NCI-H2196 treated with DMSO at 0.1 percent for 48 hours (cell line): ENCODE data around the gene PHLDB1.
A peak's percentile ranks its signal among the peaks of the same experiment; 100 is the strongest.
"Not testable (repeated sequence)": the region's sequence is repeated elsewhere in the genome, so short reads cannot be mapped to it uniquely, and the experiment has no call there.

Experiments
- DNase-seq: peaks from one replicate; lab custom pipeline; 2025; ENCODE audit not compliant: unreplicated experiment; lab: John Stamatoyannopoulos, UW

The PHLDB1 gene

DNA sequence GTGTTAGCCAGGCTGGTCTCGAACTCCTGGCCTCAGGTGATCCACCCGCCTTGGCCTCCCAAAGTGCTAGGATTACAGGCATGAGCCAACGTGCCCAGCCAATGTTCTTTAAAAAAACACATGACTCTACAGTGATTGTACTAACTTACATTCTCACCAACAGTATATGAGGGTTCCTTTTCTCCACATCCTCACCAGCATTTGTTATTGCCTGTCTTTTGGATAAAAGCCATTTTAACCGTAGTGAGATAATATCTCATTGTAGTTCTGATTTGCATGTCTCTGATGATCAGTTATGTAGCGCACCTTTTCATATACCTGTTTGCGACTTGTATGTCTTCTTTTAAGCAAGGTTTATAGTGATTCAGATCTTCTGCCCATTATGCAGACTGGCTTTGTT lies 75.5 kb downstream of the PHLDB1 start:
- DNase-seq = not testable (repeated sequence)

DNA sequence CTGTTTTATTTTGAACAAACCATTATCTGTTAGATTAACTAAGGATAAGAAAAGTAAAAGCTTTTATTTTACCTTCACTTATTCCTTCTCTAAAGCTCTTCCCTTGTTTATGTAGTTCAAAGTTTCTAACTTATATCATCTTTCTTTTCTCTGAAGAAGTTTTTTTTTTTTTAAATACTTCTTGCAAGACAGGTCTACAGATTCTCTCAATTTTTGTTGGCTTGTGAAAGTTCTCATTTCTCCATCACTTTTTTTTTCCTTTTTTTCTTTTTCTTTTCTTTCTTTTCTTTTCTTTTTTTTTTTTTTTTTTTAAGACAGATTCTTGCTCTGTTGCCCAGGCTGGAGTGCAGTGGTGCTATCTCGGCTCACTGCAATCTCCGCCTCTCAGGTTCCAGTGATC lies 76.8 kb downstream of the PHLDB1 start:
- no peak for DNase-seq

DNA sequence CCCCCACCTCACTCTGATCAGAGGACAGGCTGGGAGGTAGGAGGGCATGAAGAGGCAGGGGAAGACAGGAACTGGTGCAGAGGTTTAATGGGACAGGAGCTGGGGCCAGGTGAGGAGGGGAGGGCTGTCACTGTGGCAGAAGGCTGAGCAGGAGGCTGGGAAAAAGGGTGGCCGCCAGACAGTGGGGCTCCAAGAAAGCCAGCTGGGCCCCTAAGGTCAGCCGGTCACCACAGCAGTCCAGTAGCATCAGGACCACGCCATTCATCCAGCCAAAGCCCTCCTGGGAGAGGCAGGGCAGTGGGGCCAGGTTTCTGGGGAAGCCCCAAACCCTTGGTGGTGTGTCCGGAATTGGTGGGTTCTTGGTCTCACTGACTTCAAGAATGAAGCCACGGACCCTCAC lies 80.5 kb downstream of the PHLDB1 start:
- no peak for DNase-seq

DNA sequence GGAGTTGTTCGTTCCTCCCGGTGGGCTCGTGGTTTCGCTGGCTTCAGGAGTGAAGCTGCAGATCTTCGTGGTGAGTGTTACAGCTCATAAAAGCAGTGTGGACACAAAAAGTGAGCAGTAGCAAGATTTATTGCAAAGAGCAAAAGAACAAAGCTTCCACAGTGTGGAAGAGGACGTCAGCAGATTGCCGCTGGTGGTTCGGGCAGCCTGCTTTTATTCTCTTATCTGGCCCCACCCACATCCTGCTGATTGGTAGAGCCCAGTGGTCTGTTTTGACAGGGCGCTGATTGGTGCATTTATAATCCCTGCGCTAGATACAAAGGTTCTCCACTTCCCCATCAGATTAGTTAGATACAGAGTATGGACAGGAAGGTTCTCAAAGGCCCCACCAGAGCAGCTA lies 80.9 kb downstream of the PHLDB1 start:
- not testable (repeated sequence) for DNase-seq

DNA sequence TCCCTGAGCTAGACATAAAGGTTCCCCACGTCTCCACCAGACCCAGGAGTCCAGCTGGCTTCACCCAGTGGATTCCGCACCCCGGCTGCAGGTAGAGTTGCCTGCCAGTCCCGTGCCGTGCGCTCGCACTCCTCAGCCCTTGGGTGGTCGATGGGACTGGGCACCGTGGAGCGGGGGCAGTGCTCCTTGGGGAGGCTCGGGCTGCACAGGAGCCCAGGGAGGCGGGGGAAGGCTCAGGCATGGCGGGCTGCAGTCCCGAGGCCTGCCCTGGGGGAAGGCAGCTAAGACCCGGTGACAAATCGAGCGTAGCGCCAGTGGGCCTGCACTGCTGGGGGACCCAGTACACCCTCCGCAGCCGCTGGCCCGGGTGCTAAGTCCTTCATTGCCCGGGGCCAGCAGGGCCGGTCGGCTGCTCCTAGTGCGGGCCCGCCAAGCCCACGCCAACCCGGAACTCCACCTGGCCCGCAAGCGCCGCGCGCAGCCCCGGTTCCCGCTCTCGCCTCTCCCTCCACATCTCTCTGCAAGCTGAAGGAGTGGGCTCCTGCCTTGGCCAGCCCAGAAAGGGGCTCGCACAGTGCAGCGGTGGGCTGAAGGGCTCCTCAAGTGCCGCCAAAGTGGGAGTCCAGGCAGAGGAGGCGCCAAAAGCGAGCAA lies 81.6 kb downstream of the PHLDB1 start:
- no peak for DNase-seq

DNA sequence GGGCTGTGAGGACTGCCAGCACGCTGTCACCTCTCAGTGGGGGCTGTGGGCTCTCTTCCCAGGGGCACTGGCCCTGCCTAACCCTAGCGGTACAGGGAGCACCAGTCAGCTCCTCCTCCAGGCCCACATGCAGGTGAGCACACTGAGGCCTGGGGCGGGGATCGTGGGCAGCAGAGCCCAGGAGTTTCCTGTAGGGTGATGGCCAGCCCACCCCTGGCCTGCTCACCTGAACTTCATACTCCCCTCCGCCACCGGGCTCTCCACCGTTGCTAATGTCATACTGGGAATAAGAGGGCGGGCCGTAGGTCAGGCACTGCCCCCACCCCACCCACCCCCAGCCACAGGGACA lies 82.1 kb downstream of the PHLDB1 start:
- no peak for DNase-seq

DNA sequence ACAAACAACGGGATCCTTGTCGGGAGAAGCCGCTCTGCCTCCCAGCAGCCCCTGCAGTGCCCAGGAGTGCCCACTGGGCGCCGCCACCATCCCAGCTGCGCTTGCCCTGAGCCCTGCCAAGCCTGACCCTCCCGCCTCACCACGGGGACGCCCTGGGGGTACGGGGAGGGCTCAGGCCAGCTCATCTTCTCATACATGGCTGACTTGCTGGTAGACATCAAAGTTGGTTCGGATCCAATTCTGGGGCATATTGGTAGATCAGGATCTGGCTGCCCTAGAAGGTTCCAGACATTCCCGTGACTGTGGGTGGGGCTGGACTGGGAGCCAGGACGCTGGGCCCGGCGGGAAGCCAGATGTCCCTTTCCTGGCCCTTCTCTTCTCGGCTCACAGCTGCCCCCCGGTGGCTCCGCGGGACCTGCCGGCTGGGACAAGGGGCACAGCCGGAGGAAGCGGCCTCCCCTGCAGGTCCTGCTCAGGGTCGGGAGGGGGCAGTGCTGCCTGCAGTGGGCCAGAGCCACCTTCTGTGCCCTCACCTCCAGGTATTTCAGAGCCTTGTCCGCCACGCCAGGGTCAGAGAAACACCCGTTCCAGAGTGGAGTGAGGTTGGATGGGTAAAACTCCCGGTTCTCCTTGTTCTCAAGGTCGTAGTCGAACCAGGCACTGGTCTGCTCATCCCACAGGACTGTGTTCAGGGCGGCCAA lies 82.6 kb downstream of the PHLDB1 start:
- DNase-seq = peak; percentile 95

DNA sequence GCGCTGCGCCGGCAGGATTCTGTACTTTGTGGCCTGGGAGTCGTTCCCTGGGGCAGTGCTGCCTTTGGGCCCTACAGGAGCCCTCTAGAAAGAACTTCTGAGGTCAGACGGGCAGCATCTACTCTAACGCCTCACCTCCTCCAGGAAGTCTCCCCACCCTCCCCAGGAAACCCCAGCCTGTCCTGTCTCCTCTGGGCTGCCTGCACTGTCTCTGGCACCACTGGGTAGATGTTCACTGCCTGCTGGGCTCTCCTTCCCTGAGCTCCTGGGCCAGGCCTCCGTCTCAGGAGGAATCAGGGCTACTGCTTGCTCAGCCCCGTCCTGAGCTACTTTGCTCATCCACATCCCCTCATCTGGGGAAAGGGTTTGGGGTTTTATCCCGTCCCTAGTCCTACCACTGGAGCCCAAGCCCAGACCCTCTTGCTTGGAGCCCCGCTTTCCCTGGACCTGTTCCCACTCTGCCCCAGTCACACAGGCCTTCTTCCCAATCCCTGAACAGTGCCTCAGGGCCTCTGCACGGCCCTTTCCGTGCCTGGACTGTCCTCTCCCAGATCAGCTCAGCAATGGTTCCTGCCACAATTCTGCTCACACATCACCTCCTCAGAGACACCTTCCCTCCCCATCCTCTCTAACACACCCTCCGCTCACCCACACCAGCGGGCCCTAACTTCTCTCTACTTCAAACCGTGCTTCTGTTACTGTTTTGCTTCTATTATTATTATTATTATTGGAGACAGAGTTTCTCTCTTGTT lies 83.3 kb downstream of the PHLDB1 start:
- DNase-seq = no peak

DNA sequence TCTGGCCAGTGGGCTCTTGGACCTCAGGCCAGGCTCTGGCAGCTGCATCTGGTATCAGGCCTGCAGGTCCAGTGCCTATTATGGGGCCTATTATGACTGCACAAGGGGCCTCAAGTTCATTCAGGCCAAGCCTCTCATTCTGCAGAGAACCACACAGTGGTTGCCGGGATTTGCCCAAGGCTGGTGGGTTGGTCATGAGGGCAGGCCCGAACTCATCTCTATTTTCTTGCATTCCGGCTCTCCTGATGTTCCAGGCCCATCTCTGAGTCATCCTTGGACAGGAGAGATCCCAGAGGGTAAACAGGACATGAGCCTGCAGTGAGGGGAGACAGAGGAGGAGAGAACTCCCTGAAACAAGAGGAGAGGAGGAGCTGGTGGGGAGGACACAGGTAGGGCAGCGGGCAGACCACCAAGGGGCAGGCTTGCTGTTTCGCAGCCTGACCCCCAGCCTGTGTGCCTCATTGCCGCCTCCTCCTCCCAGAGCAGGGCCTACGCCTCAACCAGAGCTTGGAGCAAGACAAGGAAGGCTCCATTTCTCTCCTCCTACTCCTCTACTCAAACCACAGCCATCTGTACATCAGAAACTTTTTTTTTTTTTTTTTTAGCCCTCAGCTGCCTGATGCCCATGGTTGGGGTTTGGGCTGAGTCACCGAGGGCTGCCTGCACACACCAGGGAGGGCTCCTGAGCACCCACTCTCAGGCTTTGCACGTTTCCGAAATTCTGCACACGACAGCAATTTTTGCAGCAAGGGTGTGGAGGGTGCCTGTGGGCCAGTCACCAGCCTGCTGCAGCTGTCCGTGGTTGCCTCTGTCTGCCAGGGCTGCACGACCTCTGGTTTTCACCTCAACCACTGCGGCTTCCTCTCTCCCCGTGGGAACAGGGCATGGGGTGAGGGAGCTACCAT lies 84.8 kb downstream of the PHLDB1 start:
- DNase-seq = no peak

DNA sequence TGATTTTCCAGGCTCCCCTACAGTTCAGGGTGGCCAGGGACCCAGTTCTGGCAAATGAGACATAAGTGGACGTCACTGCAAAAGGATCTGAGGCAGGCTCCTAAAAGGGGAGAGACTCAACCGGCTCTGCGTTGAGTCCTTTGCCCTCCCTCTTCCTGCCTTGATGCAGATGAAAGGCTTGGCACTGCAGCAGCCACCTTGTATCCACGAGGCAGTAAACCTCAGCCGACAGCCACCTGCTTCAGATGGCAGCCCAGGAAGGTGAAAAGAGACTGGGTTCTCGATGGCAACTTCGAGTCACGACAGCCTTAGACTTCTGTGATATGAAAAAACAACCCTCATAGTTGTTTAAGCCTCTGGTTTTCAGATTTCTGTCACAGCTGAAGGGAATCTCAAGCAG lies 86.8 kb downstream of the PHLDB1 start:
- DNase-seq = no peak

DNA sequence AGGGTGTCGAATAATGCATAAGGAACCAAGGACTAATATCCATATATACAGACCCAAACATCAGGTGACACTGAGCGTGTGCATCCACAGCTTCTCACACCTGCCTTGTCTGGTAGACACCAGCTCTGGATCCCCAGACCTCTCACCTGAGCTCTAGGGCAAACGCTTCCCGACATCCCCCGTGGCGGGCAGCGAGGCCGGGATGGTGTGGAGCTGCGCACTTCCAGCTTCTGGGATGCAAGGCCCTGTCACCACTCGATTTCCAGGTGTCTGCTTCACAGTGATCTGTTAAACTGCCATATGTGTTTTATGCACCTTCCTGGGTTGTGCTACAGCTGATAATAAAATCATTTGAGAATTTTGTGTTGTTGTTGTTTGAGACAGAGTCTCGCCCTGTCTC lies 87.4 kb downstream of the PHLDB1 start:
- DNase-seq = no peak

DNA sequence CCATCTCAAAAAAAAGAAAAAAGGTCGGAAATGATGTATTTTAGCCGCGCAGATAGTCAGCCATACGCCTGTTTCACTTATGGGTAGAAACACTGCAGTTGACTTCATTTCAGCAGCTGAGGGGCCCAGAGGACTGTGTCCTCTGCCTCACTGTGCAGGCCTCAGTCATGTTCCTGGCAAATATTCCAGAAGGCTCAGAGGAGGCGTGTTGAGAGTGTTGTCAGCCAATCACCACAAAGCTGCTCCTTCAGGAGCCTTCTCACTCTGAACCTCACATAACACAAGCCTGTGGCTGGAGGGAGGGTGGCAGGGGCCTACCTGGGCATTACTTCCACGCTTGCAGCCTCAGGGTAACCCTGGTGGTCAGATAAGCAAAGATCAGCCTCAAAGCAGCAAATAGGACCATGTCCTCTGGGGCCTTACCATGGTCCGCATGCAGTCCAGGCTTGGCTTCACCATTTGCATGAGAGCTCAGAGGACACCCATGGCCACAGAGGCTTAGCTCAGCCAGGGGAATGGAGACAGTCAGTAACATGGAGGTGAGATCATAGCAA lies 89.3 kb downstream of the PHLDB1 start:
- DNase-seq = no peak

DNA sequence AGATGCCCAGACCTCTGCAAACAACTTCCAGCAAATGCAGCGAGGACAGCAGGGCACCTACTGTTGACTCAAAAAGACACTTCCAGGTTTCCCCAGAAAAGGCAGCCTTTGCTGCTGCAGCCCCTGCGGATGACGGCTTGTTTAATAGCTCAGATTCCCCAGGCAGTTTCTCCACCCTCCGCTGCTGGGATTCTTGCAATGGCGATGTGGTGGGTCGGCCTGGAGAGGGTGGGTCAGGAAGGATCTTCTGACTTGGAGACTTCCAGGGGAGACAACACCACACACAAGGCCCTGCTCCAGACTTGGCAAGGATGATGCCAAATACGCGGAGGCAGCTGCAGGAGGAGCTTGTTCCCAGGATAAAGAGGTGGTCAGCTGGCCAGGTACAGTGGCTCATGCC lies 89.9 kb downstream of the PHLDB1 start:
- no peak for DNase-seq

DNA sequence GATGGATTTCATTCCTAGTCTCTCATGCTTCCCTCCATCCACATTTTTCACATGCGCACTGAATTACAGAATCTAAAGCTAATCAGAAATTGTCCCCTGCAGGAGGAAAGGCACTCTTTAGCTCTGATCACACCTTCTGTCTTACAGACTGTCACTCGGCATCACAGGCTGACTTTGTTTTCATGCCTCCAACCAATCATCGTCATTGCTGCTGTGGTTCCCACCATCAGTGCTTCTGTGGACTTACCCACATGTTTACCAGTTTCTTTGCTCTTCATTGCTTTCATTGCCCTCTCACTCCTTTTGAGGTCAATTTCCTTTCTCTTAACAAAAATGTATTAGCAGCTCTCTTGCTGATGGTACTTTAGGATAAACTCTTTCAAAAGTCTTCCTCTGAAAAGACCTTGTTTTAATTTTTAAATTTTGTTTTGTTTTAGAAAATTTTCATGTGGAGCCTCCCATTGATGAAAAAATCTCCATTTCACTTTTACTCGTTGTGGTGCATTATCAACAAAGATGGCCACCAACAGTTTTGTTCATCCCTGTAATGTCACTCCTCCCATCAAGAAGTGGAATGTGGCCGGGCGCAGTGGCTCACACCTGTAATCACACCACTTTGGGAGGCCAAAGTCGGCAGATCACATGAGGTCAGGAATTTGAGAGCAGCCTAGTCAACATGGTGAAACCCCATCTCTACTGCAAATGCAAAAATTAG lies 92.2 kb downstream of the PHLDB1 start:
- no peak for DNase-seq

DNA sequence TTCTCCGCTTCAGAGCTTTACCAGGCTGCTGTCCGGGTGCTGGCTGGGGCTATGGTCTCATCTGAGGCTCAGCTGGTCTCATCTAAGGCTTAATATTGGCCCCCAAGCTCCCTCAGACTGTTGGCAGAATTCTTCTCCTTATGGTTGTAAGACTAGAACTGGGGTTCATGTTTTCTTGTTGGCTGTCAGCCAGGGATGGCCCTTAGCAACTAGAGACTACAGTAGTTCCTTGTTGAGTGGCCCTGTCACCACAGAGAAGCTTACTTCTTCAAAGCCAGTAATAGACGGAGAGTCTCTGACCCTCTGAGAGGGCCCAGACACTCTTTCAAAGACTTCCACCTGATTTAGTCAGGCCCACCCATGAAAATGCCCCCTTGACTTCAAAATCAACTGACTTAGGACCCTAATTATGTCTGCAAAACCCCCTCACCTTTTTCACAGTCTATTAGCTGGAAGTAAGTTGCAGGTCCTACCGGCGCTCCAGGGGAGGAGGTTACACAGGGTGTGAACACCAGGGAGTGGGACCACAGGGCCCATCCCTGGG lies 96.2 kb downstream of the PHLDB1 start:
- no peak for DNase-seq

DNA sequence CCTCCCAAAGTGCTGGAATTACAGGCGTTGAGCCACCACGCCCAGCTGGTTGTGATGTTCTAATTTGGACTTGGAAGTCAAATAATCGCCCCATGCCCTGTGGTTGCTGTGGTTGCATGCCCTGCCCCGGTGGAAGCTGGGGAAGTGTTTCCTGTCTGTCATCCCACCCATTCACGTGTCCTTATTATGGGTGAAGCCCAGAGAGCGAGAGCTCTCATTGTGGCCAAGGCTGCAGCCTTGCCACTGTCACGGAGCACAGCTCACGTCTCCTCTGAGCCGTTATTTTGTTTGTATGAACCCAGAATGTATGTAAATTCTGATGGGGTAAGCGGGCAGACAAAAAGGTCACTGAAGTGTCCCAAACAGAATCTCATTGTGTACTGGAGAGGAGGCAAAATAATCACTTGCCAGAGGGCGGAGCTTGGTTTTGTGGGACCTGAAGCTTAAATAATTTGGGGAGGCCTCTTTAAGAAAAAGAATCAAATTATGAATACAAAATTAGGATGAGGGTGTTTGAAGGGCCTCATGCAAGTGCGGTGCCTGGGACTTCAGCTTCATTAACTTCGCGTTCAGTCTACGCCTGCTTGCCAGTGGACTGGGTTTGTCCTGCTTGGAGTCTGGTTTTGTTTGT lies 97.8 kb downstream of the PHLDB1 start:
- no peak for DNase-seq

DNA sequence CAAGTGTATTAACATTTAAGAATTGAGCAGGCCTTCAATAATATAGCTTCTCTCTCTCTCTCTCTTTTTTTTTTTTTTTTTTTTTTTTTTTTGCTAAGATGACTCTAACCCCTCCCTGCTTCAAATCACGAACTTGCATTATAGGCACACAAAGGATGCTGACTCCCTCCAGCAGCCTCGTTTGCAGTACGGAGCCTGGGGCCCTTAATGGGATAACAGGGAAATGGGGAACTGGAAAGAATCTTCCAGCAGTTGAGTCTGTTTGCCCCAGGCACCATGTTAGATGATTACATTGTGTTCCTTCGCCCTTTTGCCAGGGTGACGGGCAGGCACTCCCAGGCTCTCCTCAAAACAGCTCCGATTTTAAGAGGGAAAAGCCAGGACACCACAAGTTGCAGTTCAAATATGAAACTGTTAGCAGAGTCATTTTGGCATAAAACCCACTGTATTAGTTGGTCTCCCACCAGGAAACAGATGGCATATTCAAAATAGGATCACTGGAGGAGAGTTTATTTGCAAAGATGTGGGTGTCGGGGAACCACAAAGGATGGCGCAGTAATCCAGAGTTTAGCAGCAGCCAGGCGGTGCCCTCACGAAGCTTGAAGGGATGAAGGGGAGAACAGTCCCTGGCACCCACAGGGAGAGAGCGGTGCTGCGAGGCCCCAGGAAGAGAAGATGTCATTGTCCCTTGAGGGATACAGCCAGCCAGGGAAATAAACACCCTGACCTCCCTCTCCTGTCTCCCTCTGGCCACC lies 98.6 kb downstream of the PHLDB1 start:
- no peak for DNase-seq

DNA sequence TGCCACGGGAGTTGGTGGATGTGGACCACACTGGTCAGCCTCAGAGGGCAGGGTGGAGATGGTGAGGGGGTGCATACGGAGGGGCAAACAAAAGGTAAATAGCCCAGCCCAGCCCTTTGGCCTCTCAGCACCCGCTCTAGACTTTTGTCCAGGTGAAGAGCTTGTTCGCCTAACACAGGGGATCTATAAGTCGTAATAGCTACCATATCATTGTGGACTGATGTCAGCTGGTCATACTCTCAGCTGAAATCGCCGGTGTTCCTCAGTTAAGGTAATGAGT lies 99.1 kb downstream of the PHLDB1 start:
- DNase-seq = no peak
